Natural killer cell (primary cell): ENCODE measurements around the gene CYP19A1. TPM values are rescaled to one million over a fixed set of nuclear protein-coding genes. Genes with fewer than 3 reads are reported as not detected.

Experiments
- ATAC-seq, 3 donors: fragments of 150-1000 bp in 2 of 3; fragments of 200-7000 bp in 1 of 3; cut with Tn5 transposase; 1 replicate in 1 of 3; 2 replicates in 2 of 3; pipeline ENCODE4 v1.10.0; 2021; ENCODE audit warnings: mild to moderate bottlenecking in 2 of 3, moderate library complexity in 2 of 3
- DNase-seq, 2 donors: peaks; one replicate each; pipeline versions ENCODE4 v3.0.0 to v3.0.0-alpha.2; 2013 to 2021; ENCODE audit warnings: mixed read lengths in 1 of 2
- H3K27ac ChIP-seq: one replicate; pipeline ENCODE4 v1.5.1; 2013; ENCODE audit warnings: mild to moderate bottlenecking, low read length
- H3K27me3 ChIP-seq: one replicate; pipeline ENCODE4 v1.6.1; 2013; ENCODE audit warnings: low read length; ENCODE audit not compliant: control insufficient read depth, insufficient read depth
- H3K36me3 ChIP-seq: one replicate; pipeline ENCODE4 v1.6.1; 2013; ENCODE audit warnings: low read length; ENCODE audit not compliant: control insufficient read depth, insufficient read depth
- H3K4me1 ChIP-seq: one replicate; pipeline ENCODE4 v1.6.1; 2013; ENCODE audit warnings: low read length; ENCODE audit not compliant: control insufficient read depth, insufficient read depth
- H3K4me3 ChIP-seq: one replicate; pipeline ENCODE4 v1.5.1; 2013; ENCODE audit warnings: low read length
- H3K9me3 ChIP-seq: one replicate; pipeline ENCODE4 v1.6.1; 2013; ENCODE audit warnings: low read length; ENCODE audit not compliant: control insufficient read depth, insufficient read depth
- H3K27ac Mint-ChIP-seq, 2 donors: one replicate each; pipeline ENCODE4 v1.8.0; 2022; ENCODE audit warnings: mild to moderate bottlenecking in 2 of 2, mixed read lengths in 2 of 2, moderate library complexity in 1 of 2
- H3K27me3 Mint-ChIP-seq, 2 donors: one replicate each; pipeline ENCODE4 v1.8.0; 2022; ENCODE audit warnings: low read depth in 2 of 2, mixed read lengths in 2 of 2
- H3K36me3 Mint-ChIP-seq: one replicate; pipeline ENCODE4 v1.8.0; 2022; ENCODE audit warnings: mixed read lengths
- H3K4me1 Mint-ChIP-seq, 2 donors: one replicate each; pipeline ENCODE4 v1.8.0; 2022; ENCODE audit warnings: mixed read lengths in 2 of 2
- H3K4me3 Mint-ChIP-seq: one replicate; pipeline ENCODE4 v1.8.0; 2022; ENCODE audit warnings: mild to moderate bottlenecking, moderate library complexity, mixed read lengths
- H3K9me3 Mint-ChIP-seq, 2 donors: one replicate each; pipeline ENCODE4 v1.8.0; 2022; ENCODE audit warnings: mixed read lengths in 2 of 2
- WGBS: methylation state at CpG from one replicate; pipeline ENCODE4 v1.1.7; 2013; ENCODE audit warnings: missing lambda C conversion rate; ENCODE audit not compliant: insufficient coverage; 5-methylcytosine and 5-hydroxymethylcytosine counted together
- intact Hi-C: fragments of 100-400 bp; cut with micrococcal nuclease; formaldehyde crosslinking; loops from one replicate; pipeline ENCODE4 v1.14.2; 2022
- total RNA-seq, 4 donors: library from RNA; stranded (reverse); fragments of 120-200 nt in 1 of 4; gene quantifications; one replicate each; pipeline versions ENCODE4 v1.2.3 to v1.2.4, GENCODE V29; 2013 to 2022
- TF ChIP-seq, protein P1 (sequence below): fragments of 200-600 bp; IDR thresholded peaks from one replicate; pipeline ENCODE4 v1.8.0; 2022; ENCODE audit warnings: antibody characterized with exemption

CYP19A1 gene
- total RNA-seq, 3 donors from 2014 or later (not counting 1 experiment from before 2014, with no cell fraction given) = not detected

GRCh38 chr15:51379390-51379789 is 41.0 kb upstream of the CYP19A1 start:
- Histone ChIP-seq H3K9me3 (no peaks in the 10 kb centered on the region), H3K4me3 (no peak overlapping the region), H3K27me3 (no peaks in the 10 kb centered on the region), H3K27ac (no peak overlapping the region), H3K4me1 (no peaks in the 10 kb centered on the region), H3K36me3 (no peaks in the 10 kb centered on the region)
- peaks cover 13 to 14% of the 10 kb centered on the region in 2 donors for H3K27me3 Mint-ChIP-seq
- H3K4me3 Mint-ChIP-seq = no peak overlapping the region
- WGBS = 89% methylated on average over 3 of the region's 4 CpGs
- no peaks in the 10 kb centered on the region for H3K36me3 Mint-ChIP-seq
- TF ChIP-seq, protein P1, sequence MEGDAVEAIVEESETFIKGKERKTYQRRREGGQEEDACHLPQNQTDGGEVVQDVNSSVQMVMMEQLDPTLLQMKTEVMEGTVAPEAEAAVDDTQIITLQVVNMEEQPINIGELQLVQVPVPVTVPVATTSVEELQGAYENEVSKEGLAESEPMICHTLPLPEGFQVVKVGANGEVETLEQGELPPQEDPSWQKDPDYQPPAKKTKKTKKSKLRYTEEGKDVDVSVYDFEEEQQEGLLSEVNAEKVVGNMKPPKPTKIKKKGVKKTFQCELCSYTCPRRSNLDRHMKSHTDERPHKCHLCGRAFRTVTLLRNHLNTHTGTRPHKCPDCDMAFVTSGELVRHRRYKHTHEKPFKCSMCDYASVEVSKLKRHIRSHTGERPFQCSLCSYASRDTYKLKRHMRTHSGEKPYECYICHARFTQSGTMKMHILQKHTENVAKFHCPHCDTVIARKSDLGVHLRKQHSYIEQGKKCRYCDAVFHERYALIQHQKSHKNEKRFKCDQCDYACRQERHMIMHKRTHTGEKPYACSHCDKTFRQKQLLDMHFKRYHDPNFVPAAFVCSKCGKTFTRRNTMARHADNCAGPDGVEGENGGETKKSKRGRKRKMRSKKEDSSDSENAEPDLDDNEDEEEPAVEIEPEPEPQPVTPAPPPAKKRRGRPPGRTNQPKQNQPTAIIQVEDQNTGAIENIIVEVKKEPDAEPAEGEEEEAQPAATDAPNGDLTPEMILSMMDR = no peak
- H3K9me3 Mint-ChIP-seq = peaks cover 0 to 2% of the 10 kb centered on the region in 2 donors
- H3K4me1 Mint-ChIP-seq = peaks cover 0 to 7% of the 10 kb centered on the region in 2 donors
- intact Hi-C loops = no loop called here
- DNase-seq (no peak), ATAC-seq (no peak)
- H3K27ac Mint-ChIP-seq = no peak overlapping the region

DNA sequence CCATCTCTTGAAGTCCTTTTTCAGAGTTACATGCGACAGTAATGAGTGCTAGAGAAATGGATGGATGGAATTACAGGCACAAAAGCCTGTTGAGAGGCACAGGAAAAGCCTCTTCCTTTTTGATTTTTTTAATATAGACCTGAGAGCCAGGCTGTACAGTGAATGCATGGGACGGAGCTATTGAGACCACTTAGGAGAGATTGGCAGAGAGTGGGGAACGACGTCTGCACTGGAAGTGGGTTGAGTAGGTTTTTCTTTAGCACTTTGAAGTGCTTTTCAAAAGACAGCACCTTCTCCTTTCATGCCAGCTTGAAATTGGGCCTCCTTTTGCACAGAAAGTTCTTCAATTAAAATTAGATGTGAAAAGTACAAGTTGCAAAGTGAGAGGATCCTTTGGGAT is 40.0 kb upstream of the CYP19A1 start:
- no peaks in the 10 kb centered on the region for H3K36me3 Mint-ChIP-seq
- intact Hi-C loops = no loop called here
- peaks cover 0 to 2% of the 10 kb centered on the region in 2 donors for H3K9me3 Mint-ChIP-seq
- peaks cover 13 to 14% of the 10 kb centered on the region in 2 donors for H3K27me3 Mint-ChIP-seq
- Histone ChIP-seq H3K27ac (no peak overlapping the region), H3K36me3 (no peaks in the 10 kb centered on the region), H3K9me3 (no peaks in the 10 kb centered on the region), H3K27me3 (no peaks in the 10 kb centered on the region), H3K4me3 (no peak overlapping the region), H3K4me1 (no peaks in the 10 kb centered on the region)
- DNase-seq (no peak), ATAC-seq (no peak)
- peaks cover 0 to 7% of the 10 kb centered on the region in 2 donors for H3K4me1 Mint-ChIP-seq
- no peak overlapping the region for H3K4me3 Mint-ChIP-seq
- TF ChIP-seq, protein P1 = no peak
- no peak overlapping the region for H3K27ac Mint-ChIP-seq
- 80% methylated on average over 4 of the region's 4 CpGs for WGBS

GRCh38 chr15:51377038-51377786 is 38.8 kb upstream of the CYP19A1 start:
- intact Hi-C loops = no loop called here
- Histone ChIP-seq H3K4me3 (no peak overlapping the region), H3K27me3 (no peaks in the 10 kb centered on the region), H3K4me1 (no peaks in the 10 kb centered on the region), H3K27ac (no peak overlapping the region), H3K9me3 (no peaks in the 10 kb centered on the region), H3K36me3 (no peaks in the 10 kb centered on the region)
- no peak for DNase-seq
- peaks cover 0 to 7% of the 10 kb centered on the region in 2 donors for H3K4me1 Mint-ChIP-seq
- H3K4me3 Mint-ChIP-seq = no peak overlapping the region
- H3K27ac Mint-ChIP-seq = no peak overlapping the region
- TF ChIP-seq, protein P1 = no peak
- H3K36me3 Mint-ChIP-seq = no peaks in the 10 kb centered on the region
- H3K9me3 Mint-ChIP-seq = peaks cover 0 to 2% of the 10 kb centered on the region in 2 donors
- peaks cover 5 to 10% of the 10 kb centered on the region in 2 donors for H3K27me3 Mint-ChIP-seq
- WGBS = 89% methylated on average over 12 of the region's 15 CpGs
- ATAC-seq = no peak
